ENCODE measurements around the gene MRPL34.
A peak's percentile ranks its signal among the peaks of the same experiment; 100 is the strongest.

MRPL34 gene

GRCh38 chr19:17340302-17340870 lies 34.7 kb downstream of the MRPL34 start:
- FAIRE-seq (no peak), DNase-seq (ENCODE audit: low spot score) (no peak)

- FAIRE-seq = no peak
These were observed 35.2 kb downstream of the MRPL34 start for GRCh38 chr19:17340871-17341357.

GRCh38 chr19:17341386-17341785 lies 35.7 kb downstream of the MRPL34 start:
- FAIRE-seq (no peak), DNase-seq (ENCODE audit: low spot score) (no peak)

More at GRCh38 chr19:17340871-17341357, 35.2 kb downstream of the MRPL34 start:
- DNase-seq (ENCODE audit: low spot score) = no peak

- FAIRE-seq (no peak), DNase-seq (ENCODE audit: low spot score) (no peak)
These were observed 36.2 kb downstream of the MRPL34 start for GRCh38 chr19:17341845-17342244.

GRCh38 chr19:17346109-17346671 lies 40.5 kb downstream of the MRPL34 start:
- FAIRE-seq (no peak), DNase-seq (ENCODE audit: low spot score) (peak; percentile 74)

GRCh38 chr19:17347361-17347760 lies 41.7 kb downstream of the MRPL34 start:
- no peak for FAIRE-seq

GRCh38 chr19:17347877-17348276 lies 42.2 kb downstream of the MRPL34 start:
- DNase-seq (ENCODE audit: low spot score) (no peak), FAIRE-seq (no peak)

More at GRCh38 chr19:17347361-17347760, 41.7 kb downstream of the MRPL34 start:
- DNase-seq (ENCODE audit: low spot score) = no peak

- FAIRE-seq (no peak), DNase-seq (ENCODE audit: low spot score) (peak; percentile 69)
These were observed 43.0 kb downstream of the MRPL34 start for GRCh38 chr19:17348700-17349099.

- FAIRE-seq = no peak
- no peak for DNase-seq (ENCODE audit: low spot score)
These were observed 46.3 kb downstream of the MRPL34 start for GRCh38 chr19:17351815-17352435.

GRCh38 chr19:17352608-17353280 lies 47.1 kb downstream of the MRPL34 start:
- FAIRE-seq (no peak), DNase-seq (ENCODE audit: low spot score) (no peak)

GRCh38 chr19:17353386-17353785 lies 47.7 kb downstream of the MRPL34 start:
- no peak for DNase-seq (ENCODE audit: low spot score)
- FAIRE-seq = no peak
